Ishikawa (cell line): ENCODE measurements around the gene RNF169.

Experiments
- CEBPB ChIP-seq: IDR thresholded peaks from 2 replicates; pipeline ENCODE4 v1.6.1; 2012
- CREB1 ChIP-seq: IDR thresholded peaks from 2 replicates; pipeline ENCODE4 v1.6.1; 2012; ENCODE audit warnings: low read depth
- EGR1 ChIP-seq: IDR thresholded peaks from 2 replicates; pipeline ENCODE4 v1.6.1; 2012
- EP300 ChIP-seq: IDR thresholded peaks from 2 replicates; pipeline ENCODE4 v1.6.1; 2012; ENCODE audit warnings: borderline replicate concordance
- FOXM1 ChIP-seq: IDR thresholded peaks from 2 replicates; pipeline ENCODE4 v1.6.1; 2012; ENCODE audit warnings: low read depth, borderline replicate concordance
- MAX ChIP-seq: IDR thresholded peaks from 2 replicates; pipeline ENCODE4 v1.6.1; 2012
- NFIC ChIP-seq: IDR thresholded peaks from 2 replicates; pipeline ENCODE4 v1.6.1; 2012
- RAD21 ChIP-seq: IDR thresholded peaks from 2 replicates; pipeline ENCODE4 v1.6.1; 2012; ENCODE audit warnings: low read depth
- REST ChIP-seq: IDR thresholded peaks from 2 replicates; pipeline ENCODE4 v1.6.1; 2012; ENCODE audit warnings: low read depth, mild to moderate bottlenecking
- TAF1 ChIP-seq: IDR thresholded peaks from 2 replicates; pipeline ENCODE4 v1.6.1; 2012; ENCODE audit warnings: low read depth, mild to moderate bottlenecking
- TCF12 ChIP-seq: IDR thresholded peaks from 2 replicates; pipeline ENCODE4 v1.6.1; 2012; ENCODE audit warnings: low read depth
- TEAD4 ChIP-seq: IDR thresholded peaks from 2 replicates; pipeline ENCODE4 v1.6.1; 2012
- YY1 ChIP-seq: IDR thresholded peaks from 2 replicates; pipeline ENCODE4 v1.6.1; 2012; ENCODE audit warnings: low read depth
- ZBTB7A ChIP-seq: IDR thresholded peaks from 2 replicates; pipeline ENCODE4 v1.6.1; 2012; ENCODE audit warnings: low read depth
- TF ChIP-seq, protein P1 (sequence below): IDR thresholded peaks from 2 replicates; pipeline ENCODE4 v1.6.1; 2012

The RNF169 gene

DNA sequence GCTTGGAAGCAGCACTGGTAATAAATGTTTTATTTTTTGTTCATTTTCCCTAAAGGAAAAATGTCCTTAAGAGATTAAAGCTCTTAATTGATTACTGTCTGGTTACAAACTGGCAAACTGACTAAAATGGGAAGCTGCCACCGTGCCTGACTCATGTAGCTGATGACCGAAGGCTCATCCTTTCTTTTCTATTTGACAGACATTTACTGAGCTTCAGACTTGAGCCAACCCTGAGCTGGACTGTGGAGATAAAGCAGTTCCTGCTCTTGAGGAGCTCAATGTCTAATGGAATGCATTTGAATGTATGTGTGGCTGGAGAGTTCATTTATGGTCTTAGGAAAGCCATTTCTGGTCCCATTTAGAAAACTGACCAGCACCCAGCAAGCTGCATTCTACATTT, 91.3 kb downstream of the RNF169 start:
- TF ChIP-seq CREB1 (no peak), REST (no peak), ZBTB7A (no peak), MAX (no peak), TAF1 (no peak), EP300 (no peak), FOXM1 (no peak), TEAD4 (no peak), YY1 (no peak), EGR1 (no peak), NFIC (no peak), CEBPB (no peak)
- TF ChIP-seq, protein P1, sequence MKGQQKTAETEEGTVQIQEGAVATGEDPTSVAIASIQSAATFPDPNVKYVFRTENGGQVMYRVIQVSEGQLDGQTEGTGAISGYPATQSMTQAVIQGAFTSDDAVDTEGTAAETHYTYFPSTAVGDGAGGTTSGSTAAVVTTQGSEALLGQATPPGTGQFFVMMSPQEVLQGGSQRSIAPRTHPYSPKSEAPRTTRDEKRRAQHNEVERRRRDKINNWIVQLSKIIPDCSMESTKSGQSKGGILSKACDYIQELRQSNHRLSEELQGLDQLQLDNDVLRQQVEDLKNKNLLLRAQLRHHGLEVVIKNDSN = no peak

DNA sequence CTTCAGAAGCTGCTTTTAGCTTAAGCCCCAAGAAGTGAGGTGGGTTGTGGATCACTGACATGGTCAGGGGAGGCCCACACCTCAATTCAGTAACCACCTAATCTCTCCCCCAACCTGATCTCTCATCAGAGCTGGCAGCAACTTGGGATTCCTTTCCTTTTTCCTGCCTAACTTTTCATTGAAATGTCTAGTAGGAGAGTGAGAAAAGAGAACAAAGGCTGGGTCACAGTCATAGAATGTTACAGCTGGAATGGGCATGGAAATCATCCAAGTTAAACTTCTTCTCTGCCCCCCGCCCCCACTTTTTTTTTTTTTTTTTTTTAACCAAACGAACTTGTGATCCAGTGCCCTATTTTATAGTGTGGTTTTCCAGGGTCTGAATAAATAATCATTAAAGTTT, 91.8 kb downstream of the RNF169 start:
- TF ChIP-seq TEAD4 (no peak), NFIC (no peak), MAX (no peak), FOXM1 (no peak), RAD21 (no peak), EGR1 (no peak), YY1 (no peak), CREB1 (no peak), ZBTB7A (no peak), TAF1 (no peak), CEBPB (no peak), TCF12 (no peak), REST (no peak), EP300 (no peak)
- TF ChIP-seq, protein P1 = no peak

GRCh38 chr11:74842967-74843366, 94.3 kb downstream of the RNF169 start:
- TF ChIP-seq, protein P1 = no peak
- no peak for TF ChIP-seq RAD21
- no peak for TF ChIP-seq ZBTB7A
- no peak for TF ChIP-seq REST
- TF ChIP-seq TCF12 = no peak

DNA sequence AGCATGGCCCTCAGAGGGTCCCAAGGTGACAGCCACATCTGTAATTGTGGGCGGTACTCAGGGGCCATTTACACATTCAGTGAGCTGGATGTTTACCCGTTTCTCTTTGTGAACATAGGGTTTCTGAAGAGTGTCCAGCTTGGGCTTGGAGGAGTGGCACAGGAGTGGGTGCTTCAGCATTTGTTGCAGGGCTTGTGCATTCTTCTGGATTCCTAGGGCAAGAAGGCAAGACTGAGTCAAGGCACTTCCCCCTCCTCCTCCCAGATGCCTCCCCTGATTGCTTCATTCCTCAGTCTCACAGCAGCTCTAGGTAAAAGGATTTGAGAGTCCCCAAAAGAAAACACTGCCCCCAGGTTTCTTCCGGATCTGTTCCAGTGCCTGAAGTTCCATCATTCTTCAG, 95.4 kb downstream of the RNF169 start:
- no peak for TF ChIP-seq FOXM1
- TF ChIP-seq TCF12 = no peak
- no peak for TF ChIP-seq NFIC
- TF ChIP-seq REST = no peak
- TF ChIP-seq RAD21 = no peak
- no peak for TF ChIP-seq EGR1
- no peak for TF ChIP-seq ZBTB7A
- no peak for TF ChIP-seq TEAD4
- no peak for TF ChIP-seq CEBPB
- TF ChIP-seq YY1 = no peak
- no peak for TF ChIP-seq MAX
